RWPE1 (cell line): ENCODE measurements around the gene RIMBP2.

Source experiments
- CTCF ChIA-PET: fragments of 350-600 bp; sonication (Branson Sonifier 250); formaldehyde crosslinking; extraction: SDS; loops from one replicate; lab custom pipeline; 2021; lab: Yijun Ruan, JAX
- POLR2A ChIA-PET: fragments of 400-600 bp; formaldehyde crosslinking; extraction: SDS; loops from one replicate; lab custom pipeline; 2020; ENCODE audit warnings: antibody characterized with exemption; ENCODE audit not compliant: low non-redundant PET; lab: Yijun Ruan, JAX
- DNase-seq: peaks from one replicate; pipeline ENCODE4 v3.0.0; 2012; ENCODE audit warnings: low spot score
- H3K27ac ChIP-seq: fragments of 450-650 bp; 2 replicates; pipeline ENCODE4 v1.5.1; 2017
- CTCF ChIP-seq: fragments of 450-650 bp; conservative IDR thresholded peaks from 2 replicates; pipeline ENCODE4 v1.5.1; 2017; ENCODE audit warnings: low read depth, mild to moderate bottlenecking

RIMBP2 gene

GRCh38 chr12:130498589-130499385 is 217.3 kb downstream of the RIMBP2 start:
- CTCF ChIA-PET = interaction anchor here (0.6 kb wide), 1 partner anchor 285 kb away, joined by 3 read pairs; no protein-coding TSS in a partner anchor
- TF ChIP-seq CTCF = no peak
- POLR2A ChIA-PET = no interaction called here
- H3K27ac ChIP-seq = no peak overlapping the region
- DNase-seq = no peak

GRCh38 chr12:130497991-130498390 is 218.1 kb downstream of the RIMBP2 start:
- no peak overlapping the region for H3K27ac ChIP-seq
- no peak for DNase-seq
- TF ChIP-seq CTCF = no peak
- ChIA-PET POLR2A (no interaction called here), CTCF (no interaction called here)

- no peak for TF ChIP-seq CTCF
- POLR2A ChIA-PET = no interaction called here
- CTCF ChIA-PET = no interaction called here
- H3K27ac ChIP-seq = no peak overlapping the region
- no peak for DNase-seq
Measured at GRCh38 chr12:130497321-130497720, 218.8 kb downstream of the RIMBP2 start.

GRCh38 chr12:130496516-130497120 is 219.5 kb downstream of the RIMBP2 start:
- POLR2A ChIA-PET = no interaction called here
- no peak overlapping the region for H3K27ac ChIP-seq
- CTCF ChIA-PET = no interaction called here
- TF ChIP-seq CTCF = no peak
- DNase-seq = no peak

- POLR2A ChIA-PET = interaction anchor here (0.6 kb wide), 1 partner anchor 29 kb away, joined by 3 read pairs; no protein-coding TSS in a partner anchor
- H3K27ac ChIP-seq = no peak overlapping the region
- DNase-seq = no peak
- CTCF ChIA-PET = interaction anchor here (0.7 kb wide), 1 partner anchor 9 kb away, joined by 3 read pairs; no protein-coding TSS in a partner anchor
- TF ChIP-seq CTCF = no peak
Measured at GRCh38 chr12:130495156-130495555, 220.9 kb downstream of the RIMBP2 start.

GRCh38 chr12:130494736-130495135 is 221.4 kb downstream of the RIMBP2 start:
- H3K27ac ChIP-seq = no peak overlapping the region
- no peak for DNase-seq
- POLR2A ChIA-PET = interaction anchor here (0.6 kb wide), 1 partner anchor 29 kb away, joined by 3 read pairs; no protein-coding TSS in a partner anchor
- TF ChIP-seq CTCF = no peak
- CTCF ChIA-PET = no interaction called here
